ENCODE measurements around the gene MAPK14. TPM values are rescaled to one million over a fixed set of nuclear protein-coding genes. Genes with fewer than 3 reads are reported as not detected.

MAPK14 gene
- total and polyA plus RNA-seq, 2 experiments from 2014 or later, result 26.8 to 45.0 TPM

DNA sequence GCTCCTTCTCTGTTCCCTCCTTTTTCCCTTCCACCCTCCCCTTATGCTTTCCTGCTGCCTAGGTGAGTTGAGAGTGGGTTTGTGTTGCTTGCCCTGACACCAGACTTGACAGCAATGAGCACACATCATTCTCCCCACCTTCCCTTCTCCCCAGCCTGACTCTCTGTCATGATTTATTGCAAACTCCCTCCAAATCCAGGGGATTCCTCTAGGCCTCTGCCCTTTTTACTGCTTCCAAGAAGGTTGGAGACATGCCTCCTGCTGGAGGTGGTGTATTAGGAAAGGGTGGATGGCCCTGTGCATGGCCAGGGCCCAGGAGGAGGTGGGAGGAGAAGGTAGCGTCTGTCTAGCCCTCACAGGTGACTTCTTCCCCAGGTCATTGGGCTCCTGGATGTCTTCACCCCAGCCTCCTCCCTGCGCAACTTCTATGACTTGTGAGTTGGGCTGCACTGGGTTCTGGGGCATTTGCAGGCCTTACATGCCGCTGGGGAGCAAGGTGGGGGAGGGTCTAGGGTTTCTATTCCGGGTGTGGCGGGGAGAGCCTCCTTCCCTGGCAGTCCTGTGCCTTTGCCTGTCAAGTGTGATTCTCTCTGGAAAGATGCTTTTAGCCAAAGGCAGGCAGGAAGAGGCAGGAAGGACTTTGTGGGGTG, 104.8 kb downstream of the MAPK14 start:
- H3F3A ChIP-seq (ENCODE audit: insufficient read depth), result 0 out of 2 replicates have a peak, but pooled peaks cover 3% of the 10 kb centered on the region
- no peaks in the 10 kb centered on the region for H3K9me3 ChIP-seq (ENCODE audit: low read depth)
- DNase-seq, result no peak
- H3K79me2 ChIP-seq (ENCODE audit: insufficient read depth), result no peaks in the 10 kb centered on the region
- H3K4me1 ChIP-seq (ENCODE audit: insufficient read depth), result peaks cover 26% of the 10 kb centered on the region
- H3K9me2 ChIP-seq (ENCODE audit: insufficient read depth), result no peaks in the 10 kb centered on the region
- H3K27ac ChIP-seq, result no peak overlapping the region
- no peaks in the 10 kb centered on the region for H3K36me3 ChIP-seq (ENCODE audit: low read depth)
- H2AFZ ChIP-seq, result no peak overlapping the region
- TF ChIP-seq EZH2phosphoT487 (IDR thresholded peaks at IDR 0.05; ENCODE audit: insufficient read depth, low read depth), result no peak
- no peak for TF ChIP-seq EZH2 (IDR thresholded peaks at IDR 0.05; ENCODE audit: insufficient read depth, poor library complexity, severe bottlenecking)
- in situ Hi-C loops (cut with MboI), result no loop called here
- no peaks in the 10 kb centered on the region for H3K27me3 ChIP-seq (replicated peaks; ENCODE audit: insufficient read depth)
- 84 to 87% methylated on average over 4 to 5 of the region's 5 CpGs for WGBS, 2 experiments (ENCODE audit: low coverage in 1 of 2, low lambda C conversion rate in 2 of 2, missing lambda C conversion rate in 2 of 2)
- H4K20me1 ChIP-seq (ENCODE audit: insufficient read depth), result no peaks in the 10 kb centered on the region
- no peak overlapping the region for H3K9ac ChIP-seq
- H3K4me3 ChIP-seq, result no peak overlapping the region
- H3K4me2 ChIP-seq (ENCODE audit: unreplicated experiment), result no peak overlapping the region

- H3K4me2 ChIP-seq (ENCODE audit: unreplicated experiment), result no peak overlapping the region
- H3K4me3 ChIP-seq, result no peak overlapping the region
- no peaks in the 10 kb centered on the region for H3K9me2 ChIP-seq (ENCODE audit: insufficient read depth)
- H2AFZ ChIP-seq, result no peak overlapping the region
- in situ Hi-C loops (cut with MboI), result no loop called here
- H3K27ac ChIP-seq, result no peak overlapping the region
- DNase-seq, result no peak
- H4K20me1 ChIP-seq (ENCODE audit: insufficient read depth), result no peaks in the 10 kb centered on the region
- no peaks in the 10 kb centered on the region for H3K36me3 ChIP-seq (ENCODE audit: low read depth)
- no peaks in the 10 kb centered on the region for H3K27me3 ChIP-seq (replicated peaks; ENCODE audit: insufficient read depth)
- H3K79me2 ChIP-seq (ENCODE audit: insufficient read depth), result no peaks in the 10 kb centered on the region
- no peaks in the 10 kb centered on the region for H3K9me3 ChIP-seq (ENCODE audit: low read depth)
- peaks cover 19% of the 10 kb centered on the region for H3K4me1 ChIP-seq (ENCODE audit: insufficient read depth)
- no peak overlapping the region for H3K9ac ChIP-seq
- TF ChIP-seq EZH2 (IDR thresholded peaks at IDR 0.05; ENCODE audit: insufficient read depth, poor library complexity, severe bottlenecking) (no peak), EZH2phosphoT487 (IDR thresholded peaks at IDR 0.05; ENCODE audit: insufficient read depth, low read depth) (no peak)
- WGBS, 2 experiments (ENCODE audit: low coverage in 1 of 2, low lambda C conversion rate in 2 of 2, missing lambda C conversion rate in 2 of 2), result 90 to 98% methylated on average over 4 of the region's 4 CpGs
- H3F3A ChIP-seq (ENCODE audit: insufficient read depth), result 0 out of 2 replicates have a peak, but pooled peaks cover 3% of the 10 kb centered on the region
These were observed 105.5 kb downstream of the MAPK14 start for GRCh38 chr6:36133148-36133547.

DNA sequence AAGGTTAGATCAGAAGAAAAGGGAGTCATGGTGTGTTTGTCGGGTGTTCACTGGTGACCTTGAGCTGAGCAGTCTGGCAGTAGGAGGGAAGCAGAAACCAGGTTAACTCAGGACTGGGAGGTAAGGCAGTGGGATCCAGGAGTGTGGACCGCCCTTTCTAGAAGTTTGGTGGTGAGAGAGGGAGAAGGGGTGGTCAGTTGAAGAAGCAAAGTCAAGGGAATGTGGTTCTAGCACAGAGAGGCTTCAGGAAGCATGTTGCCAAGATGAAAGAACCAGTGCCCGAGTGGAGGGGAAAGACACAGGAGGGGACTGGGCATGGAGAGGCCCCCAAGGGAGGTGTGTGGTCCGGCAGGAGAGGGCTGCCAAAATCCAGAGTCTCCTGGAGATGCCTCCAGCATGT, 106.3 kb downstream of the MAPK14 start:
- no peaks in the 10 kb centered on the region for H3K27me3 ChIP-seq (replicated peaks; ENCODE audit: insufficient read depth)
- no peak overlapping the region for H3K9ac ChIP-seq
- DNase-seq, result no peak
- WGBS, 2 experiments (ENCODE audit: low coverage in 1 of 2, low lambda C conversion rate in 2 of 2, missing lambda C conversion rate in 2 of 2), result 94 to 95% methylated on average over 4 of the region's 4 CpGs
- no peak overlapping the region for H3K4me2 ChIP-seq (ENCODE audit: unreplicated experiment)
- in situ Hi-C loops (cut with MboI), result no loop called here
- H3K4me3 ChIP-seq, result no peak overlapping the region
- no peaks in the 10 kb centered on the region for H3K79me2 ChIP-seq (ENCODE audit: insufficient read depth)
- H3K4me1 ChIP-seq (ENCODE audit: insufficient read depth), result peaks cover 17% of the 10 kb centered on the region
- no peaks in the 10 kb centered on the region for H3K36me3 ChIP-seq (ENCODE audit: low read depth)
- no peaks in the 10 kb centered on the region for H4K20me1 ChIP-seq (ENCODE audit: insufficient read depth)
- H3K27ac ChIP-seq, result no peak overlapping the region
- H3K9me2 ChIP-seq (ENCODE audit: insufficient read depth), result no peaks in the 10 kb centered on the region
- 0 out of 2 replicates have a peak, but pooled peaks cover 3% of the 10 kb centered on the region for H3F3A ChIP-seq (ENCODE audit: insufficient read depth)
- no peak for TF ChIP-seq EZH2 (IDR thresholded peaks at IDR 0.05; ENCODE audit: insufficient read depth, poor library complexity, severe bottlenecking)
- no peak for TF ChIP-seq EZH2phosphoT487 (IDR thresholded peaks at IDR 0.05; ENCODE audit: insufficient read depth, low read depth)
- no peak overlapping the region for H2AFZ ChIP-seq
- H3K9me3 ChIP-seq (ENCODE audit: low read depth), result no peaks in the 10 kb centered on the region

DNA sequence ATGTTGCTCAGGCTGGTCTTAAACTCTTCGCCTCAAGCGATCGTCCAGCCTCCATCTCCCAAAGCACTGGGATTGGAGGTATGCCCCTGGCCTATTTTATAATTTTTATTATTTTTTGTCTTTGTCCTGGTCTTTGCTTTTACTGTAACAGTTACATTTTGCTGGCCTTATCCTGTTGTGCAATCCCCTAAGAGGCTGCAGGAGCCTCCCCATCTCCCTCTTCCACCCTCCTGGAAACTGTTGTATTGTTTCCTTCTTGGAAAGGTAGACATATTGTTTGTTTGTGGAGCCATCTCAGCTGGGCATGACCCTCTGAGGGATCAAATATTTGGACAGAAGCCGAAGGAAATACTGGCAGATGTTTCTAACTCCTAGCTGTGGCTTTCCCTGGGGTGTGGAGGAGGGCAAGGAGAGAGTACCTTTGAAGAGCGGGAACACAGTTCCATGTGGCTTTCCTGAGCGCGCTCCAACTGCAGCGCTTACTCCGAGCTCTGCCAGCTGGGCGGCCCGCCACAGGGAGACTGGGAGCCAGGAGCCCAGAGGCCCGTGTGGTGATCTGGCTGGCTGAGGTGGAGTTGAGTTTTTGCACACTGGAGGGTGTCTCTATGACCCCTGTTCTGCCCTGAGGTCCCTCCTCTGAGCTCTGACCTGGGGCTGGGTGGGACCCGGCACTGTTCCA, 107.6 kb downstream of the MAPK14 start:
- Histone ChIP-seq H2AFZ (no peak overlapping the region), H3K9ac (no peak overlapping the region), H3K36me3 (ENCODE audit: low read depth) (no peaks in the 10 kb centered on the region), H4K20me1 (ENCODE audit: insufficient read depth) (no peaks in the 10 kb centered on the region), H3K27me3 (replicated peaks; ENCODE audit: insufficient read depth) (no peaks in the 10 kb centered on the region), H3K9me2 (ENCODE audit: insufficient read depth) (no peaks in the 10 kb centered on the region), H3K4me2 (ENCODE audit: unreplicated experiment) (no peak overlapping the region), H3K79me2 (ENCODE audit: insufficient read depth) (no peaks in the 10 kb centered on the region), H3K27ac (no peak overlapping the region), H3F3A (ENCODE audit: insufficient read depth) (no peaks in the 10 kb centered on the region), H3K9me3 (ENCODE audit: low read depth) (no peaks in the 10 kb centered on the region), H3K4me3 (no peak overlapping the region), H3K4me1 (ENCODE audit: insufficient read depth) (peaks cover 11% of the 10 kb centered on the region)
- no peak for DNase-seq
- WGBS, 2 experiments (ENCODE audit: low coverage in 1 of 2, low lambda C conversion rate in 2 of 2, missing lambda C conversion rate in 2 of 2), result 51 to 59% methylated on average over 13 of the region's 13 CpGs
- no peak for TF ChIP-seq EZH2 (IDR thresholded peaks at IDR 0.05; ENCODE audit: insufficient read depth, poor library complexity, severe bottlenecking)
- TF ChIP-seq EZH2phosphoT487 (IDR thresholded peaks at IDR 0.05; ENCODE audit: insufficient read depth, low read depth), result no peak
- in situ Hi-C loops (cut with MboI), result no loop called here

Data from GM23248 (cell line).